Fibroblast of lung (primary cell): ENCODE results near the gene MLIP. TPM values are rescaled to one million over a fixed set of nuclear protein-coding genes. Genes with fewer than 3 reads are reported as not detected.
A peak's percentile ranks its signal among the peaks of the same experiment; 100 is the strongest.

ENCODE experiments used
- DNase-seq, 2 donors: peaks; one replicate each; pipeline versions ENCODE4 v3.0.0 to v3.0.0-alpha.2; 2010; ENCODE audit warnings: low read depth in 2 of 2
- H2AFZ ChIP-seq: 2 replicates; pipeline ENCODE4 v1.5.1; 2012; ENCODE audit warnings: low read length, control low read depth, inconsistent platforms
- H3K27ac ChIP-seq: 2 replicates; pipeline ENCODE4 v1.5.1; 2011; ENCODE audit warnings: low read length, control low read depth; ENCODE audit not compliant: insufficient read depth
- H3K27me3 ChIP-seq: 2 replicates; pipeline ENCODE4 v1.5.1; 2011; ENCODE audit warnings: mild to moderate bottlenecking, low read length; ENCODE audit not compliant: control insufficient read depth, insufficient read depth
- H3K36me3 ChIP-seq: 2 replicates; pipeline ENCODE4 v1.5.1; 2011; ENCODE audit warnings: low read length; ENCODE audit not compliant: control insufficient read depth, insufficient read depth
- H3K4me1 ChIP-seq: 2 replicates; pipeline ENCODE4 v1.5.1; 2011; ENCODE audit warnings: low read length; ENCODE audit not compliant: control insufficient read depth, insufficient read depth; ENCODE audit errors: extremely low read depth
- H3K4me2 ChIP-seq: 2 replicates; pipeline ENCODE4 v1.5.1; 2011; ENCODE audit warnings: low read length, control low read depth; ENCODE audit not compliant: insufficient read depth; ENCODE audit errors: extremely low read depth
- H3K4me3 ChIP-seq, 4 experiments: fragments of 200-600 bp in 1 of 4; sonication (generic) in 1 of 4; replicated peaks in 1 of 4; 2 replicates each; pipeline ENCODE4 v1.5.1; 2011 to 2016; ENCODE audit warnings: low read length in 4 of 4, low read depth in 3 of 4, mild to moderate bottlenecking in 3 of 4, control low read depth in 2 of 4, inconsistent platforms in 1 of 4, mixed read lengths in 1 of 4; ENCODE audit not compliant: insufficient read depth in 1 of 4; ENCODE audit errors: control extremely low read depth in 1 of 4
- H3K79me2 ChIP-seq: 2 replicates; pipeline ENCODE4 v1.5.1; 2012; ENCODE audit warnings: mild to moderate bottlenecking, low read length, inconsistent platforms; ENCODE audit not compliant: control insufficient read depth, insufficient read depth
- H3K9ac ChIP-seq: 2 replicates; pipeline ENCODE4 v1.5.1; 2011; ENCODE audit warnings: mild to moderate bottlenecking, low read length, control low read depth; ENCODE audit not compliant: insufficient read depth
- H3K9me3 ChIP-seq: 2 replicates; pipeline ENCODE4 v1.5.1; 2012; ENCODE audit warnings: low read depth, low read length; ENCODE audit not compliant: control insufficient read depth, insufficient read depth
- H4K20me1 ChIP-seq: 2 replicates; pipeline ENCODE4 v1.5.1; 2011; ENCODE audit warnings: low read length; ENCODE audit not compliant: control insufficient read depth, insufficient read depth; ENCODE audit errors: extremely low read depth
- CTCF ChIP-seq, 2 donors: IDR thresholded peaks in 1 of 2; conservative IDR thresholded peaks in 1 of 2; 1 replicate in 1 of 2; 2 replicates in 1 of 2; pipeline ENCODE4 v1.5.1; 2011 to 2012; ENCODE audit warnings: low read length in 2 of 2, control low read depth in 1 of 2, inconsistent platforms in 1 of 2, low read depth in 1 of 2, mild to moderate bottlenecking in 1 of 2
- EZH2 ChIP-seq: IDR thresholded peaks from 2 replicates; pipeline ENCODE4 v1.5.1; 2012; ENCODE audit warnings: low read length, control low read depth, mild to moderate bottlenecking; ENCODE audit errors: missing control alignments
- polyA plus RNA-seq, 2 donors: library from polyadenylated mRNA; depleted of rRNA in 1 of 2; stranded (reverse) in 1 of 2; unstranded in 1 of 2; fragments of >200 nt; gene quantifications; 2 replicates each; pipeline ENCODE4 v1.2.1, GENCODE V29; 2011 to 2012; ENCODE audit warnings: missing spikeins in 1 of 2
- total RNA-seq: library from RNA; depleted of rRNA; stranded (reverse); fragments of >200 nt; gene quantifications from 2 replicates; pipeline ENCODE4 v1.2.1, GENCODE V29; 2014

MLIP gene
- total and polyA plus RNA-seq, 2 donors (not counting 1 experiment from before 2014, with no cell fraction given): 0.07 TPM; not detected in 1

- TF ChIP-seq CTCF (conservative IDR thresholded peaks at IDR 0.05 in 1 of 2, IDR thresholded peaks at IDR 0.05 in 1 of 2; ENCODE audit: low read depth in 1 of 2, low read length in 2 of 2) (no peak), EZH2 (no peak)
- peak; percentile 2 to 35 for DNase-seq
- no peaks in the 10 kb centered on the region for H3K36me3 ChIP-seq
Measured at GRCh38 chr6:54255886-54256285, 144.6 kb downstream of the MLIP start.

GRCh38 chr6:54260025-54260424 is 148.8 kb downstream of the MLIP start:
- TF ChIP-seq EZH2 (no peak), CTCF (conservative IDR thresholded peaks at IDR 0.05 in 1 of 2, IDR thresholded peaks at IDR 0.05 in 1 of 2; ENCODE audit: low read depth in 1 of 2, low read length in 2 of 2) (no peak)
- Histone ChIP-seq H3K27ac (no peak overlapping the region), H3K9ac (no peak overlapping the region), H3K4me2 (peak overlapping the region; percentile 35), H3K9me3 (no peaks in the 10 kb centered on the region), H3K79me2 (no peaks in the 10 kb centered on the region), H2AFZ (no peak overlapping the region), H3K27me3 (no peaks in the 10 kb centered on the region), H3K4me1 (no peaks in the 10 kb centered on the region), H3K36me3 (no peaks in the 10 kb centered on the region), H4K20me1 (no peaks in the 10 kb centered on the region), H3K4me3 (no peak overlapping the region)
- DNase-seq: no peak

More at GRCh38 chr6:54255886-54256285, 144.6 kb downstream of the MLIP start:
- no peak overlapping the region for H2AFZ ChIP-seq
- H3K27ac ChIP-seq: no peak overlapping the region
- no peaks in the 10 kb centered on the region for H3K27me3 ChIP-seq
- no peaks in the 10 kb centered on the region for H4K20me1 ChIP-seq
- H3K4me2 ChIP-seq: no peak overlapping the region
- no peaks in the 10 kb centered on the region for H3K9me3 ChIP-seq
- no peaks in the 10 kb centered on the region for H3K79me2 ChIP-seq
- H3K9ac ChIP-seq: no peak overlapping the region
- H3K4me3 ChIP-seq: no peak overlapping the region
- no peaks in the 10 kb centered on the region for H3K4me1 ChIP-seq

GRCh38 chr6:54262499-54262898 is 151.3 kb downstream of the MLIP start:
- H3K36me3 ChIP-seq: no peaks in the 10 kb centered on the region
- no peaks in the 10 kb centered on the region for H4K20me1 ChIP-seq
- no peak overlapping the region for H3K4me2 ChIP-seq
- no peaks in the 10 kb centered on the region for H3K9me3 ChIP-seq
- no peak for DNase-seq
- no peaks in the 10 kb centered on the region for H3K79me2 ChIP-seq
- H3K4me1 ChIP-seq: no peaks in the 10 kb centered on the region
- no peak overlapping the region for H3K27ac ChIP-seq
- no peak overlapping the region for H2AFZ ChIP-seq
- no peaks in the 10 kb centered on the region for H3K27me3 ChIP-seq
- no peak overlapping the region for H3K4me3 ChIP-seq
- no peak overlapping the region for H3K9ac ChIP-seq
- TF ChIP-seq EZH2: no peak
- no peak for TF ChIP-seq CTCF (conservative IDR thresholded peaks at IDR 0.05 in 1 of 2, IDR thresholded peaks at IDR 0.05 in 1 of 2; ENCODE audit: low read depth in 1 of 2, low read length in 2 of 2)
